Left lung (tissue), 10 donors: ENCODE measurements around the gene ADIPOR2. TPM values are rescaled to one million over a fixed set of nuclear protein-coding genes. Genes with fewer than 3 reads are reported as not detected.
A peak's percentile ranks its signal among the peaks of the same experiment; 100 is the strongest.

ENCODE experiments used
- ATAC-seq: fragments of 200-7000 bp; cut with Tn5 transposase; one replicate; pipeline ENCODE4 v1.9.1; 2020; ENCODE audit warnings: moderate library complexity
- DNase-seq, 4 donors: peaks; one replicate each; pipeline ENCODE4 v3.0.0-alpha.2; 2013 to 2020
- H3K27ac ChIP-seq, 2 donors: fragments of 200-600 bp; sonication (generic) in 1 of 2; one replicate each; pipeline versions ENCODE4 v1.5.0 to v1.8.0; 2020 to 2021
- H3K27me3 ChIP-seq, 2 donors: fragments of 200-600 bp; sonication (generic) in 1 of 2; one replicate each; pipeline versions ENCODE4 v1.5.0 to v1.8.0; 2020 to 2021
- H3K36me3 ChIP-seq, 2 donors: fragments of 200-600 bp; sonication (generic) in 1 of 2; one replicate each; pipeline versions ENCODE4 v1.5.0 to v1.8.0; 2020 to 2021
- H3K4me1 ChIP-seq, 2 donors: fragments of 200-600 bp; one replicate each; pipeline ENCODE4 v1.8.0; 2021
- H3K4me3 ChIP-seq, 2 donors: fragments of 200-600 bp; sonication (generic) in 1 of 2; one replicate each; pipeline versions ENCODE4 v1.5.0 to v1.8.0; 2020 to 2021; ENCODE audit warnings: mild to moderate bottlenecking in 1 of 2
- H3K9me3 ChIP-seq, 2 donors: fragments of 200-600 bp; sonication (generic) in 1 of 2; one replicate each; pipeline versions ENCODE4 v1.5.0 to v1.8.0; 2020 to 2021
- CTCF ChIP-seq, 2 donors: fragments of 200-600 bp; sonication (generic) in 1 of 2; IDR thresholded peaks; one replicate each; pipeline versions ENCODE4 v1.5.0 to v1.8.0; 2021; ENCODE audit warnings: antibody characterized with exemption in 2 of 2
- intact Hi-C, 2 donors: fragments of 100-400 bp; cut with DNase I; formaldehyde crosslinking; loops; one replicate each; pipeline versions ENCODE4 v1.11.2 to v1.14.2; 2022
- polyA plus RNA-seq, 6 donors: library from polyadenylated mRNA; unstranded; fragments of 120-200 nt; gene quantifications; one replicate each; pipeline ENCODE4 v1.2.1, GENCODE V29; 2013; ENCODE audit not compliant: insufficient read length in 6 of 6
- total RNA-seq, 2 donors: library from RNA; stranded (reverse); fragmentation: NEBNext Ultra II Directional; extraction: Animal tissue kit (Norgen Biotek cat#: 25700); gene quantifications; one replicate each; pipeline ENCODE4 v1.2.1, GENCODE V29; 2021
- donor health status: DM: no; HTN: yes; CAD: no.
- donor health status: DM: no; HTN: no; CAD: no.

The ADIPOR2 gene
- total and polyA plus RNA-seq, 8 donors: 37.0 to 66.8 (median 41.7) TPM

DNA sequence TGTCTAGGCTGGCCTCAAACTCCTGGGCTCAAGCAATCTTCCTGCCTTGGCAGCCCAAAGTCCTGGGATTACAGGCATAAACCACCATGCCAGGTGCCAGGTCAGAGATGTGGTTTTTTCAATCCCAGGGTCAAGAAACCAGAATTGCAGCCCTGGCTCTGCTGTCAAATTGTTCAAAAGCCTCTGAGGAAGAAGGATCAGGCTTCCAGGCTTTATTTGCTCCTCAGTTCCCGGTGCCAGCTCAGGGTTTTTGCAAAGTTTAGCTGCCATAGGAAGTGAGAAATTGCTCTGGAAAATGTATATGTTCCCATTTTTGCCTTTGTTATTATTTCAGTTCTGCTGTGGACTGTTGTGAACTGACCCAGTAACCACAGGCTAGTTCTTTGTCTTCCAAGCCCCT lies 33.2 kb upstream of the ADIPOR2 start:
- intact Hi-C loops: loop anchor here in 1 of 2 donors (10.0 kb wide), 1 partner anchor 137 kb away; no protein-coding TSS in a partner anchor
- Histone ChIP-seq H3K27me3 (no peaks in the 10 kb centered on the region), H3K4me3 (no peak overlapping the region), H3K27ac (peak overlapping the region in 1 of 2 donors; percentile 92), H3K9me3 (no peaks in the 10 kb centered on the region), H3K36me3 (no peaks in the 10 kb centered on the region), H3K4me1 (peaks cover 3 to 21% of the 10 kb centered on the region in 2 donors)
- TF ChIP-seq CTCF (IDR thresholded peaks at IDR 0.05): no peak
- no peak for DNase-seq
- ATAC-seq: no peak

GRCh38 chr12:1660304-1661187 lies 30.3 kb upstream of the ADIPOR2 start:
- Histone ChIP-seq H3K4me3 (peak overlapping the region in 1 of 2 donors; percentile 6), H3K27me3 (no peaks in the 10 kb centered on the region), H3K4me1 (peaks cover 3 to 21% of the 10 kb centered on the region in 2 donors), H3K9me3 (no peaks in the 10 kb centered on the region), H3K36me3 (no peaks in the 10 kb centered on the region), H3K27ac (peak overlapping the region; percentile 88 to 92)
- intact Hi-C loops: no loop called here
- no peak for TF ChIP-seq CTCF (IDR thresholded peaks at IDR 0.05)
- ATAC-seq (peak; percentile 51), DNase-seq (peak in 3 of 4 donors; percentile 76 to 87 (median 83))

DNA sequence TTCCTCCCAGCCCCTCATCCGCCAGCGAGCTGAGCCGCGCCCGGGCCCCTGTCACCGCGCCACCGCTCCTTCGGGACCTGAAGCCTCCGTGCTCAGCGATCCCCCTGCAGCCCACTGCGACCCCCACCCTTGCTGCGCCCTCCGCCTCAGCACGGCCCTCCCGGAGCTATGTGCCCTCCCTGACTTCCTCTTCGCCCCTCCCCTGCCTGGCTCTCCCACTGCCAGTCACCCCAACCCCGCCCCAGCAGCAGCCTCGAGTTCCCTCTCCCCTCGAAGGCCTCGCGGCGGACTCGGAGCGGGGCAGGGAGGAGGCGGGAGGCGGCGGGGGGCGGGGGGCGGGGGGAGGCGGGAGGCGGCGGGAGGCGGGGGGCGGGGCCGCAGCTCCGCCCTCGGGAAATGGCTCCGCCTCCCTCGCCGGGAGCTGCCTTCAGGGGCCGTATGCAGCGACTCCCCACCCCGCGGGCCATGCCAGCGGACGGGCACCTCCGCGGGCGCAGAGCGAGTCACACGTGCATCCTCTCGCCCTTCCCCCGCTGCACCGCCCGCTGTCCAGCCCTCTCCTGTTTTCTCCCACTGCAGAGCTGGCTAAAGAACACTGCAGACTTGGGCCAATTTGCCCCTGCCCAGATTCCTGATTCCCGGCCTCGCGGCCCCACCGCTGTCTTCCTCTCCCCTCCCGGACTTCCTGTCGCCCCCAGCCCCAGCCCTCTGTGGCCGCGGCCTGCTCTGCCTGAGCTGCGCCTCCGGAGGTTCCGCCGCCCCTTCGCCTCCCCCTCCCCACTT lies 29.1 kb upstream of the ADIPOR2 start:
- peak; percentile 87 for ATAC-seq
- peak; percentile 83 to 97 (median 90) for DNase-seq
- no peak for TF ChIP-seq CTCF (IDR thresholded peaks at IDR 0.05)
- intact Hi-C loops: no loop called here
- Histone ChIP-seq H3K27ac (peak overlapping the region; percentile 87 to 92), H3K4me3 (peak overlapping the region; percentile 42 to 49), H3K9me3 (no peaks in the 10 kb centered on the region), H3K27me3 (no peaks in the 10 kb centered on the region), H3K36me3 (no peaks in the 10 kb centered on the region), H3K4me1 (peaks cover 3 to 25% of the 10 kb centered on the region in 2 donors)

GRCh38 chr12:1662761-1663439 lies 28.0 kb upstream of the ADIPOR2 start:
- no peaks in the 10 kb centered on the region for H3K27me3 ChIP-seq
- H3K4me1 ChIP-seq: peaks cover 3 to 32% of the 10 kb centered on the region in 2 donors
- H3K9me3 ChIP-seq: no peaks in the 10 kb centered on the region
- H3K27ac ChIP-seq: peak overlapping the region; percentile 21 to 70
- no peak for TF ChIP-seq CTCF (IDR thresholded peaks at IDR 0.05)
- ATAC-seq (peak; percentile 43), DNase-seq (peak in 3 of 4 donors; percentile 53 to 84 (median 58))
- H3K4me3 ChIP-seq: no peak overlapping the region
- intact Hi-C loops: no loop called here
- H3K36me3 ChIP-seq: no peaks in the 10 kb centered on the region
